ENCODE data around the gene ATPAF1. TPM values are rescaled to one million over a fixed set of nuclear protein-coding genes. Genes with fewer than 3 reads are reported as not detected.

The ATPAF1 gene
- total and polyA plus RNA-seq, 5 donors from 2014 or later = 22.5 to 89.3 (median 75.7) TPM

GRCh38 chr1:46612937-46613660, 55.1 kb downstream of the ATPAF1 start:
- H3K27ac Mint-ChIP-seq = peak overlapping the region in 2 of 3 donors; percentile 35 to 59
- peak overlapping the region in 3 of 4 donors; percentile 50 to 73 (median 52) for H3K4me3 Mint-ChIP-seq
- no peaks in the 10 kb centered on the region for H3K27me3 Mint-ChIP-seq
- peaks cover 31% of the 10 kb centered on the region for H3K36me3 Mint-ChIP-seq
- H3K9me3 Mint-ChIP-seq = no peaks in the 10 kb centered on the region
- H3K27ac ChIP-seq (ENCODE audit: insufficient read depth, low read length, poor library complexity, severe bottlenecking) = no peak overlapping the region
- DNase-seq = no peak
- peaks cover 49% of the 10 kb centered on the region for H3K4me1 ChIP-seq (ENCODE audit: control insufficient read depth, insufficient read depth, low read length, poor library complexity, severe bottlenecking)
- H3K4me3 ChIP-seq (ENCODE audit: low read depth, low read length) = no peak overlapping the region
- ATAC-seq (ENCODE audit: low read depth in 2 of 2) = no peak
- peaks cover 31% of the 10 kb centered on the region for H3K36me3 ChIP-seq (ENCODE audit: control insufficient read depth, insufficient read depth, low read length)
- H3K9me3 ChIP-seq (ENCODE audit: control insufficient read depth in 2 of 2, low read length in 2 of 2) = no peaks in the 10 kb centered on the region
- no peaks in the 10 kb centered on the region for H3K27me3 ChIP-seq (ENCODE audit: control insufficient read depth, insufficient read depth, low read length)
- peaks cover 0 to 75% (median 42%) of the 10 kb centered on the region in 4 donors for H3K4me1 Mint-ChIP-seq

GRCh38 chr1:46611691-46612221, 56.4 kb downstream of the ATPAF1 start:
- Mint-ChIP-seq H3K4me3 (peak overlapping the region in 2 of 4 donors; percentile 56 to 64), H3K27me3 (no peaks in the 10 kb centered on the region), H3K36me3 (peaks cover 37% of the 10 kb centered on the region), H3K4me1 (peaks cover 0 to 65% (median 38%) of the 10 kb centered on the region in 4 donors), H3K9me3 (no peaks in the 10 kb centered on the region), H3K27ac (no peak overlapping the region)
- Histone ChIP-seq H3K27ac (ENCODE audit: insufficient read depth, low read length, poor library complexity, severe bottlenecking) (no peak overlapping the region), H3K4me1 (ENCODE audit: control insufficient read depth, insufficient read depth, low read length, poor library complexity, severe bottlenecking) (peaks cover 41% of the 10 kb centered on the region), H3K9me3 (ENCODE audit: control insufficient read depth in 2 of 2, low read length in 2 of 2) (no peaks in the 10 kb centered on the region), H3K27me3 (ENCODE audit: control insufficient read depth, insufficient read depth, low read length) (no peaks in the 10 kb centered on the region), H3K4me3 (ENCODE audit: low read depth, low read length) (no peak overlapping the region), H3K36me3 (ENCODE audit: control insufficient read depth, insufficient read depth, low read length) (peaks cover 33% of the 10 kb centered on the region)
- no peak for DNase-seq
- ATAC-seq (ENCODE audit: low read depth in 2 of 2) = no peak

GRCh38 chr1:46607345-46608130, 60.6 kb downstream of the ATPAF1 start:
- Histone ChIP-seq H3K9me3 (ENCODE audit: control insufficient read depth in 2 of 2, low read length in 2 of 2) (no peaks in the 10 kb centered on the region), H3K4me1 (ENCODE audit: control insufficient read depth, insufficient read depth, low read length, poor library complexity, severe bottlenecking) (peaks cover 35% of the 10 kb centered on the region), H3K36me3 (ENCODE audit: control insufficient read depth, insufficient read depth, low read length) (peaks cover 31% of the 10 kb centered on the region), H3K4me3 (ENCODE audit: low read depth, low read length) (no peak overlapping the region), H3K27me3 (ENCODE audit: control insufficient read depth, insufficient read depth, low read length) (no peaks in the 10 kb centered on the region), H3K27ac (ENCODE audit: insufficient read depth, low read length, poor library complexity, severe bottlenecking) (no peak overlapping the region)
- no peak overlapping the region for H3K27ac Mint-ChIP-seq
- H3K36me3 Mint-ChIP-seq = peaks cover 32% of the 10 kb centered on the region
- no peak for ATAC-seq (ENCODE audit: low read depth in 2 of 2)
- no peaks in the 10 kb centered on the region for H3K27me3 Mint-ChIP-seq
- DNase-seq = no peak
- H3K4me1 Mint-ChIP-seq = peaks cover 0 to 66% (median 33%) of the 10 kb centered on the region in 4 donors
- peak overlapping the region in 1 of 4 donors; percentile 53 for H3K4me3 Mint-ChIP-seq
- no peaks in the 10 kb centered on the region for H3K9me3 Mint-ChIP-seq

- H3K27ac Mint-ChIP-seq = no peak overlapping the region
- no peak for ATAC-seq (ENCODE audit: low read depth in 2 of 2)
- H3K4me1 ChIP-seq (ENCODE audit: control insufficient read depth, insufficient read depth, low read length, poor library complexity, severe bottlenecking) = peaks cover 26% of the 10 kb centered on the region
- peaks cover 32% of the 10 kb centered on the region for H3K36me3 Mint-ChIP-seq
- H3K4me3 ChIP-seq (ENCODE audit: low read depth, low read length) = no peak overlapping the region
- no peaks in the 10 kb centered on the region for H3K27me3 Mint-ChIP-seq
- no peaks in the 10 kb centered on the region for H3K9me3 Mint-ChIP-seq
- no peak overlapping the region for H3K27ac ChIP-seq (ENCODE audit: insufficient read depth, low read length, poor library complexity, severe bottlenecking)
- H3K4me3 Mint-ChIP-seq = peak overlapping the region in 3 of 4 donors; percentile 32 to 82 (median 53)
- H3K4me1 Mint-ChIP-seq = peaks cover 5 to 65% (median 37%) of the 10 kb centered on the region in 4 donors
- H3K27me3 ChIP-seq (ENCODE audit: control insufficient read depth, insufficient read depth, low read length) = no peaks in the 10 kb centered on the region
- DNase-seq = no peak
- peaks cover 26% of the 10 kb centered on the region for H3K36me3 ChIP-seq (ENCODE audit: control insufficient read depth, insufficient read depth, low read length)
- H3K9me3 ChIP-seq (ENCODE audit: control insufficient read depth in 2 of 2, low read length in 2 of 2) = no peaks in the 10 kb centered on the region
These were observed 61.8 kb downstream of the ATPAF1 start for GRCh38 chr1:46606255-46606965.

- H3K27me3 ChIP-seq (ENCODE audit: control insufficient read depth, insufficient read depth, low read length) = no peaks in the 10 kb centered on the region
- H3K9me3 Mint-ChIP-seq = no peaks in the 10 kb centered on the region
- peaks cover 26% of the 10 kb centered on the region for H3K4me1 ChIP-seq (ENCODE audit: control insufficient read depth, insufficient read depth, low read length, poor library complexity, severe bottlenecking)
- H3K4me3 Mint-ChIP-seq = peak overlapping the region; percentile 92 to 98 (median 96)
- peak in 1 of 3 donors; percentile 13 for DNase-seq
- ATAC-seq (ENCODE audit: low read depth in 2 of 2) = no peak
- peaks cover 23% of the 10 kb centered on the region for H3K36me3 ChIP-seq (ENCODE audit: control insufficient read depth, insufficient read depth, low read length)
- peak overlapping the region; percentile 92 for H3K4me3 ChIP-seq (ENCODE audit: low read depth, low read length)
- no peaks in the 10 kb centered on the region for H3K27me3 Mint-ChIP-seq
- peaks cover 27% of the 10 kb centered on the region for H3K36me3 Mint-ChIP-seq
- no peak overlapping the region for H3K27ac ChIP-seq (ENCODE audit: insufficient read depth, low read length, poor library complexity, severe bottlenecking)
- H3K9me3 ChIP-seq (ENCODE audit: control insufficient read depth in 2 of 2, low read length in 2 of 2) = no peaks in the 10 kb centered on the region
- peak overlapping the region; percentile 18 to 93 (median 86) for H3K27ac Mint-ChIP-seq
- peaks cover 7 to 62% (median 34%) of the 10 kb centered on the region in 4 donors for H3K4me1 Mint-ChIP-seq
These were observed 62.9 kb downstream of the ATPAF1 start for GRCh38 chr1:46605232-46605631.

- DNase-seq = peak; percentile 97 to 99 (median 99)
- Mint-ChIP-seq H3K36me3 (peaks cover 15% of the 10 kb centered on the region), H3K4me1 (peaks cover 14 to 66% (median 40%) of the 10 kb centered on the region in 4 donors), H3K4me3 (peak within 1 kb of the TSS; percentile 92 to 98 (median 96)), H3K9me3 (no peaks in the 10 kb centered on the region), H3K27ac (peak within 1 kb of the TSS; percentile 89 to 95 (median 93)), H3K27me3 (no peaks in the 10 kb centered on the region)
- H3K4me1 ChIP-seq (ENCODE audit: control insufficient read depth, insufficient read depth, low read length, poor library complexity, severe bottlenecking) = peaks cover 30% of the 10 kb centered on the region
- peaks cover 10% of the 10 kb centered on the region for H3K36me3 ChIP-seq (ENCODE audit: control insufficient read depth, insufficient read depth, low read length)
- no peaks in the 10 kb centered on the region for H3K27me3 ChIP-seq (ENCODE audit: control insufficient read depth, insufficient read depth, low read length)
- peak within 1 kb of the TSS; percentile 92 for H3K4me3 ChIP-seq (ENCODE audit: low read depth, low read length)
- H3K9me3 ChIP-seq (ENCODE audit: control insufficient read depth in 2 of 2, low read length in 2 of 2) = no peaks in the 10 kb centered on the region
- H3K27ac ChIP-seq (ENCODE audit: insufficient read depth, low read length, poor library complexity, severe bottlenecking) = peak within 1 kb of the TSS; percentile 70
- ATAC-seq (ENCODE audit: low read depth in 2 of 2) = peak; percentile 95 to 96
These were observed 64.2 kb downstream of the ATPAF1 start, which contains the start of gene MKNK1 for GRCh38 chr1:46603858-46604549. MKNK1 (minus strand) TSS chr1:46604268; CDS start chr1:46583327, 20,941 bp downstream.

GRCh38 chr1:46603481-46603857, 64.7 kb downstream of the ATPAF1 start:
- no peaks in the 10 kb centered on the region for H3K27me3 ChIP-seq (ENCODE audit: control insufficient read depth, insufficient read depth, low read length)
- peak overlapping the region; percentile 70 for H3K27ac ChIP-seq (ENCODE audit: insufficient read depth, low read length, poor library complexity, severe bottlenecking)
- H3K9me3 ChIP-seq (ENCODE audit: control insufficient read depth in 2 of 2, low read length in 2 of 2) = no peaks in the 10 kb centered on the region
- peaks cover 30% of the 10 kb centered on the region for H3K4me1 ChIP-seq (ENCODE audit: control insufficient read depth, insufficient read depth, low read length, poor library complexity, severe bottlenecking)
- no peaks in the 10 kb centered on the region for H3K9me3 Mint-ChIP-seq
- peak in 1 of 3 donors; percentile 9 for DNase-seq
- H3K36me3 ChIP-seq (ENCODE audit: control insufficient read depth, insufficient read depth, low read length) = peaks cover 5% of the 10 kb centered on the region
- H3K27ac Mint-ChIP-seq = peak overlapping the region; percentile 89 to 95 (median 93)
- H3K4me1 Mint-ChIP-seq = peaks cover 14 to 70% (median 42%) of the 10 kb centered on the region in 4 donors
- peak overlapping the region; percentile 92 to 98 (median 96) for H3K4me3 Mint-ChIP-seq
- peak overlapping the region; percentile 92 for H3K4me3 ChIP-seq (ENCODE audit: low read depth, low read length)
- no peak for ATAC-seq (ENCODE audit: low read depth in 2 of 2)
- no peaks in the 10 kb centered on the region for H3K27me3 Mint-ChIP-seq
- peaks cover 9% of the 10 kb centered on the region for H3K36me3 Mint-ChIP-seq
